Measurements from ENCODE around the gene KAT2A. TPM values are rescaled to one million over a fixed set of nuclear protein-coding genes. Genes with fewer than 3 reads are reported as not detected.

The KAT2A gene
- total and polyA plus RNA-seq, 9 of the 15 experiments (the other 6 are each of a cell fraction or from before 2014, with no cell fraction given) = 1.5 to 80.4 (median 31.9) TPM

DNA sequence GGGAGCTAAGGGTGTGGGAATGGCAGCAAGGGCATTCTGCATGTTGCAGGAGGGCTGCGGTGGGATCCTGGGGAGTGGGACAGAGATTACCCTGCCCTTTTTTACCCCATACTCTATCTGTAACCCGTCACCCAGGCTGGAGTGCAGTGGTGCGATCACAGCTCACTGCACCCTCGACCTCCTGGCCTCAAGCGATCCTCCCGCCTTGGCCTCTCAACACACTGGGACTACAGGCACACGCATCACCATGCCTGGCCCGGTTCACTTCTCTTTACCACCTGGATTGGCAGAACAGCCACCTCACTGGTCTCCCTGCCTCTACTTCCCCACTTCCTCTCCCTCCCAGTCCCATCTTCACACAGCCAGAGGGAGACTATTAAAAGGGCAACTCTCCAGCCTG is 32.4 kb downstream of the KAT2A start:
- Histone ChIP-seq H3K36me3 (ENCODE audit: control insufficient read depth, insufficient read depth, low read length) (no peaks in the 10 kb centered on the region), H3K4me2 (ENCODE audit: insufficient read depth, low read length) (no peak overlapping the region), H3K4me3 (no peak overlapping the region), H3K9ac (ENCODE audit: insufficient read depth in 1 of 2, low read depth in 2 of 2, low read length in 2 of 2) (no peak overlapping the region), H3K4me1 (replicated peaks in 1 of 2; ENCODE audit: control insufficient read depth in 2 of 2, insufficient read depth in 2 of 2, low read length in 2 of 2) (peaks cover 17 to 23% of the 10 kb centered on the region in 2 experiments), H3K79me2 (ENCODE audit: control insufficient read depth, insufficient read depth, low read length) (no peaks in the 10 kb centered on the region), H4K20me1 (replicated peaks; ENCODE audit: control insufficient read depth, insufficient read depth, low read length) (no peaks in the 10 kb centered on the region), H3K9me1 (ENCODE audit: control insufficient read depth, insufficient read depth, low read length) (no peaks in the 10 kb centered on the region), H3K27ac (ENCODE audit: extremely low read depth, low read depth, low read length) (no peak overlapping the region), H2AFZ (ENCODE audit: low read depth, low read length) (no peak overlapping the region), H3K9me3 (replicated peaks; ENCODE audit: control insufficient read depth, insufficient read depth, low read depth, low read length) (no peaks in the 10 kb centered on the region), H3K27me3 (ENCODE audit: control insufficient read depth in 2 of 2, insufficient read depth in 2 of 2, low read length in 2 of 2) (peaks cover 0 to 9% of the 10 kb centered on the region in 2 experiments; a peak in 1 of 5 replicates)
- TF ChIP-seq ZNF324 (CRISPR knock-in tag; IDR thresholded peaks at IDR 0.05) (no peak), FOXM1 (IDR thresholded peaks at IDR 0.05; ENCODE audit: low read depth) (no peak), FOXM1 (CRISPR knock-in tag; IDR thresholded peaks at IDR 0.05; ENCODE audit: low read depth) (no peak), HDAC3 (IDR thresholded peaks at IDR 0.05; ENCODE audit: borderline replicate concordance, partially characterized antibody) (no peak), ZNF780A (CRISPR knock-in tag; IDR thresholded peaks at IDR 0.05) (no peak), SMARCB1 (IDR thresholded peaks at IDR 0.05; ENCODE audit: insufficient read length, low read depth) (no peak), NFE2L1 (tag; IDR thresholded peaks at IDR 0.05; ENCODE audit: borderline replicate concordance, low read depth) (no peak), ATF7 (IDR thresholded peaks at IDR 0.05) (no peak), RUNX1 (IDR thresholded peaks at IDR 0.05; ENCODE audit: low read depth) (no peak), SMARCA4 (IDR thresholded peaks at IDR 0.05) (no peak), ZNF76 (CRISPR knock-in tag; IDR thresholded peaks at IDR 0.05; ENCODE audit: borderline replicate concordance) (no peak), KAT7 (CRISPR knock-in tag; IDR thresholded peaks at IDR 0.05; ENCODE audit: borderline replicate concordance) (no peak), ZNF766 (CRISPR knock-in tag; conservative IDR thresholded peaks at IDR 0.05) (no peak), HDAC2 (IDR thresholded peaks at IDR 0.05) (no peak), PPARD (CRISPR knock-in tag; IDR thresholded peaks at IDR 0.05) (no peak)
- TF ChIP-seq, protein P1, sequence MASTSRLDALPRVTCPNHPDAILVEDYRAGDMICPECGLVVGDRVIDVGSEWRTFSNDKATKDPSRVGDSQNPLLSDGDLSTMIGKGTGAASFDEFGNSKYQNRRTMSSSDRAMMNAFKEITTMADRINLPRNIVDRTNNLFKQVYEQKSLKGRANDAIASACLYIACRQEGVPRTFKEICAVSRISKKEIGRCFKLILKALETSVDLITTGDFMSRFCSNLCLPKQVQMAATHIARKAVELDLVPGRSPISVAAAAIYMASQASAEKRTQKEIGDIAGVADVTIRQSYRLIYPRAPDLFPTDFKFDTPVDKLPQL (IDR thresholded peaks at IDR 0.05; ENCODE audit: extremely low read depth, insufficient read length) = no peak
- TF ChIP-seq, protein P2, sequence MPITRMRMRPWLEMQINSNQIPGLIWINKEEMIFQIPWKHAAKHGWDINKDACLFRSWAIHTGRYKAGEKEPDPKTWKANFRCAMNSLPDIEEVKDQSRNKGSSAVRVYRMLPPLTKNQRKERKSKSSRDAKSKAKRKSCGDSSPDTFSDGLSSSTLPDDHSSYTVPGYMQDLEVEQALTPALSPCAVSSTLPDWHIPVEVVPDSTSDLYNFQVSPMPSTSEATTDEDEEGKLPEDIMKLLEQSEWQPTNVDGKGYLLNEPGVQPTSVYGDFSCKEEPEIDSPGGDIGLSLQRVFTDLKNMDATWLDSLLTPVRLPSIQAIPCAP (CRISPR knock-in tag; IDR thresholded peaks at IDR 0.05; ENCODE audit: borderline replicate concordance) = no peak
- no peak for ATAC-seq
- no TSS peak for BruUV-seq (replicated peaks)
- no peak for DNase-seq (ENCODE audit: extremely low read depth in 1 of 4, low spot score in 3 of 4)
- WGBS (ENCODE audit: insufficient coverage, low coverage, missing lambda C conversion rate) = 36% methylated on average over 8 of the region's 8 CpGs
- FAIRE-seq = no peak
- in situ Hi-C loops (cut with MboI) (no loop called here), intact Hi-C loops (cut with micrococcal nuclease) (no loop called here)
- ChIA-PET CTCF (ENCODE audit: low intra/inter-chr PET ratio) (no interaction called here), POLR2A (interaction anchor here (0.6 to 1.1 kb wide), 2 partner anchors 18 to 20 kb away, joined by 3 read pairs; no protein-coding TSS in a partner anchor)
